H1 (cell line): ENCODE results near the gene AFG1L. TPM values are rescaled to one million over a fixed set of nuclear protein-coding genes. Genes with fewer than 3 reads are reported as not detected.

Experiments
- CTCF ChIA-PET: fragments of 300-600 bp; sonication (Branson Sonifier 250); formaldehyde crosslinking; loops from one replicate; lab custom pipeline; 2021; ENCODE audit not compliant: partially characterized antibody; lab: Charles Lee
- POLR2A ChIA-PET: fragments of 300-600 bp; sonication (Branson Sonifier 250); formaldehyde crosslinking; loops from one replicate; lab custom pipeline; 2021; ENCODE audit warnings: inconsistent platforms; ENCODE audit not compliant: partially characterized antibody; lab: Charles Lee
- DNase-seq, 2 experiments: peaks; one replicate each; pipeline versions ENCODE4 v3.0.0 to v3.0.0-alpha.2; 2010 to 2022; ENCODE audit warnings: low spot score in 2 of 2, low read depth in 1 of 2, mixed read lengths in 1 of 2
- FAIRE-seq: peaks from 2 replicates; lab custom pipeline; 2011; peaks lifted over from hg19 to GRCh38; lab: Jason Lieb, UNC
- H2AFZ ChIP-seq: 2 replicates; pipeline ENCODE4 v1.8.1; 2012; ENCODE audit warnings: low read length, inconsistent platforms
- H2AK5ac ChIP-seq: 2 replicates; pipeline ENCODE4 v1.6.1; 2013; ENCODE audit warnings: low read depth, low read length
- H2BK120ac ChIP-seq: replicated peaks from 2 replicates; pipeline ENCODE3; 2013; ENCODE audit warnings: low read depth, low read length, inconsistent platforms
- H2BK12ac ChIP-seq: 2 replicates; pipeline ENCODE4 v1.6.1; 2013; ENCODE audit warnings: low read depth, low read length
- H2BK15ac ChIP-seq: 2 replicates; pipeline ENCODE4 v1.6.1; 2013; ENCODE audit warnings: low read length
- H2BK20ac ChIP-seq: 2 replicates; pipeline ENCODE4 v1.6.1; 2013; ENCODE audit warnings: low read length
- H2BK5ac ChIP-seq: 2 replicates; pipeline ENCODE4 v1.6.1; 2013; ENCODE audit warnings: low read depth, low read length
- H3K14ac ChIP-seq: 2 replicates; pipeline ENCODE4 v1.6.1; 2013; ENCODE audit warnings: inconsistent platforms; ENCODE audit not compliant: insufficient read length
- H3K18ac ChIP-seq: 2 replicates; pipeline ENCODE4 v1.6.1; 2013; ENCODE audit warnings: low read length; ENCODE audit errors: extremely low read depth
- H3K23ac ChIP-seq: 2 replicates; pipeline ENCODE4 v1.6.1; 2013; ENCODE audit warnings: inconsistent platforms; ENCODE audit not compliant: insufficient read length
- H3K23me2 ChIP-seq: 2 replicates; pipeline ENCODE4 v1.6.1; 2013; ENCODE audit warnings: low read depth, low read length
- H3K27ac ChIP-seq: 2 replicates; pipeline ENCODE4 v1.6.1; 2011; ENCODE audit warnings: low read depth, low read length, inconsistent platforms
- H3K27me3 ChIP-seq, 4 experiments: replicated peaks in 1 of 4; 1 replicate in 1 of 4; 2 replicates in 3 of 4; pipeline versions ENCODE4 v1.6.1 to v1.8.1; 2011 to 2013; ENCODE audit warnings: low read length in 3 of 4, mild to moderate bottlenecking in 3 of 4, inconsistent platforms in 2 of 4, mixed read lengths in 2 of 4, moderate library complexity in 1 of 4; ENCODE audit not compliant: control insufficient read depth in 3 of 4, insufficient read depth in 3 of 4; ENCODE audit errors: extremely low read depth in 1 of 4
- H3K36me3 ChIP-seq, 4 experiments: 2 replicates each; pipeline versions ENCODE4 v1.6.1 to v1.8.1; 2011 to 2013; ENCODE audit warnings: mild to moderate bottlenecking in 4 of 4, low read length in 3 of 4, moderate library complexity in 2 of 4, control low read depth in 1 of 4, inconsistent platforms in 1 of 4; ENCODE audit not compliant: insufficient read depth in 4 of 4, control insufficient read depth in 2 of 4
- H3K4ac ChIP-seq: replicated peaks from 2 replicates; pipeline ENCODE3; 2013; ENCODE audit warnings: low read length, low read depth, mixed read lengths, inconsistent platforms; ENCODE audit not compliant: insufficient read length
- H3K4me1 ChIP-seq, 4 experiments: replicated peaks in 1 of 4; 1 replicate in 1 of 4; 2 replicates in 3 of 4; pipeline versions ENCODE4 v1.6.1 to v1.8.1; 2011 to 2013; ENCODE audit warnings: low read length in 3 of 4, inconsistent platforms in 2 of 4, mixed read lengths in 1 of 4; ENCODE audit not compliant: insufficient read depth in 4 of 4, control insufficient read depth in 3 of 4
- H3K4me2 ChIP-seq, 2 experiments: 2 replicates each; pipeline versions ENCODE4 v1.6.1 to v1.8.1; 2011 to 2013; ENCODE audit warnings: low read depth in 2 of 2, low read length in 2 of 2, control low read depth in 1 of 2, inconsistent platforms in 1 of 2, mild to moderate bottlenecking in 1 of 2; ENCODE audit not compliant: insufficient read depth in 1 of 2
- H3K4me3 ChIP-seq, 4 experiments: fragments of 200-600, 300-600 bp in 1 of 4; sonication (generic), shearing (Covaris generic), sonication (Bioruptor Twin) in 1 of 4; 2 replicates each; pipeline versions ENCODE4 v1.5.1 to v1.8.1; 2011 to 2016; ENCODE audit warnings: low read length in 4 of 4, low read depth in 3 of 4, control low read depth in 2 of 4, inconsistent platforms in 2 of 4, mild to moderate bottlenecking in 2 of 4, mixed read lengths in 1 of 4, moderate library complexity in 1 of 4; ENCODE audit not compliant: insufficient read depth in 2 of 4; ENCODE audit errors: extremely low read depth in 1 of 4
- H3K56ac ChIP-seq: replicated peaks from 2 replicates; pipeline ENCODE3; 2013; ENCODE audit warnings: low read depth, mild to moderate bottlenecking, mixed read lengths, low read length, inconsistent platforms; ENCODE audit not compliant: insufficient read length
- H3K79me1 ChIP-seq: 2 replicates; pipeline ENCODE4 v1.6.1; 2013; ENCODE audit warnings: low read depth, low read length, control low read depth
- H3K79me2 ChIP-seq, 2 experiments: 2 replicates each; pipeline versions ENCODE4 v1.6.1 to v1.8.1; 2012 to 2013; ENCODE audit warnings: low read length in 2 of 2, mild to moderate bottlenecking in 2 of 2, inconsistent platforms in 1 of 2; ENCODE audit not compliant: insufficient read depth in 2 of 2, control insufficient read depth in 1 of 2
- H3K9ac ChIP-seq, 4 experiments: replicated peaks in 1 of 4; 1 replicate in 1 of 4; 2 replicates in 3 of 4; pipeline versions ENCODE4 v1.6.1 to v1.8.1; 2011 to 2013; ENCODE audit warnings: low read depth in 3 of 4, low read length in 3 of 4, control low read depth in 2 of 4, mild to moderate bottlenecking in 2 of 4, moderate library complexity in 2 of 4, inconsistent platforms in 1 of 4; ENCODE audit errors: extremely low read depth in 1 of 4
- H3K9me3 ChIP-seq, 2 experiments: 2 replicates each; pipeline versions ENCODE4 v1.6.1 to v1.8.1; 2012 to 2013; ENCODE audit warnings: mild to moderate bottlenecking in 2 of 2, moderate library complexity in 2 of 2, control low read depth in 1 of 2, inconsistent platforms in 1 of 2, low read depth in 1 of 2, low read length in 1 of 2, mixed read lengths in 1 of 2; ENCODE audit not compliant: insufficient read depth in 2 of 2
- H4K20me1 ChIP-seq, 2 experiments: replicated peaks in 1 of 2; 2 replicates each; pipeline versions ENCODE3 to v1.8.1; 2011 to 2013; ENCODE audit warnings: inconsistent platforms in 2 of 2, low read length in 2 of 2, mild to moderate bottlenecking in 1 of 2; ENCODE audit not compliant: insufficient read depth in 2 of 2, control insufficient read depth in 1 of 2
- H4K5ac ChIP-seq: 2 replicates; pipeline ENCODE4 v1.6.1; 2013; ENCODE audit warnings: low read length, low read depth, mixed read lengths, inconsistent platforms; ENCODE audit not compliant: insufficient read length
- H4K8ac ChIP-seq: 2 replicates; pipeline ENCODE4 v1.8.0; 2013; ENCODE audit warnings: mild to moderate bottlenecking, moderate library complexity, low read length, inconsistent platforms; ENCODE audit not compliant: insufficient read depth; ENCODE audit errors: extremely low read depth
- H4K91ac ChIP-seq: replicated peaks from 2 replicates; pipeline ENCODE3; 2013; ENCODE audit warnings: low read length, mixed read lengths, inconsistent platforms; ENCODE audit not compliant: insufficient read length
- E2F6 ChIP-seq: IDR thresholded peaks from 2 replicates; pipeline ENCODE4 v1.6.1; 2012; ENCODE audit warnings: inconsistent platforms
- EGR1 ChIP-seq: IDR thresholded peaks from 2 replicates; pipeline ENCODE4 v1.6.1; 2011; ENCODE audit warnings: low read depth, low read length, borderline replicate concordance
- HDAC2 ChIP-seq, 2 experiments: fragments of 300-600 bp in 1 of 2; sonication (generic) in 1 of 2; IDR thresholded peaks; 2 replicates each; pipeline ENCODE4 v1.6.1; 2011 to 2012; ENCODE audit warnings: low read depth in 2 of 2, low read length in 2 of 2, mild to moderate bottlenecking in 2 of 2, moderate library complexity in 2 of 2, borderline replicate concordance in 1 of 2, inconsistent platforms in 1 of 2
- POLR2AphosphoS5 ChIP-seq: IDR thresholded peaks from 2 replicates; pipeline ENCODE4 v1.6.1; 2011; ENCODE audit warnings: low read depth, low read length
- RNF2 ChIP-seq: fragments of 200-900, 300-1000 bp; sonication (generic); IDR thresholded peaks from 2 replicates; pipeline ENCODE4 v1.7.1; 2016; ENCODE audit warnings: borderline replicate concordance, low read depth, mild to moderate bottlenecking, antibody characterized with exemption, low read length; ENCODE audit not compliant: poor library complexity, severe bottlenecking; ENCODE audit errors: missing control alignments
- SIX5 ChIP-seq: IDR thresholded peaks from 2 replicates; pipeline ENCODE4 v1.6.1; 2011; ENCODE audit warnings: mild to moderate bottlenecking, low read depth, low read length
- SP4 ChIP-seq: IDR thresholded peaks from 2 replicates; pipeline ENCODE4 v1.6.1; 2012; ENCODE audit warnings: low read length, inconsistent platforms
- SRF ChIP-seq: IDR thresholded peaks from 2 replicates; pipeline ENCODE4 v1.6.1; 2011; ENCODE audit warnings: mild to moderate bottlenecking, low read depth, low read length, moderate library complexity
- WGBS, 2 experiments: shearing (Covaris generic) in 1 of 2; methylation state at CpG; one replicate each; pipeline versions ENCODE4 v1.1.6 to v1.1.7; 2013 to 2015; ENCODE audit warnings: low lambda C conversion rate in 2 of 2, mixed read lengths in 2 of 2, inconsistent platforms in 1 of 2, low coverage in 1 of 2, missing lambda C conversion rate in 1 of 2; ENCODE audit not compliant: insufficient replicate concordance in 2 of 2, insufficient coverage in 1 of 2, insufficient read length in 1 of 2; ENCODE audit errors: extremely low coverage in 1 of 2, missing lambda C conversion rate in 1 of 2; 5-methylcytosine and 5-hydroxymethylcytosine counted together
- polyA plus RNA-seq, 7 experiments: library from polyadenylated mRNA; depleted of rRNA in 3 of 7; stranded (reverse) in 5 of 7; unstranded in 2 of 7; fragments of >200 nt in 5 of 7; fragments of 200-250 nt in 2 of 7; gene quantifications; 1 replicate in 5 of 7; 2 replicates in 1 of 7; 4 replicates in 1 of 7; pipeline versions ENCODE4 v1.2.1 to v1.2.3, GENCODE V29; 2011 to 2013; ENCODE audit warnings: missing spikeins in 2 of 7, mixed read lengths in 2 of 7
- total RNA-seq: library from RNA; stranded (reverse); fragmentation: NEBNext Ultra II Directional; extraction: Animal tissue kit (Norgen Biotek cat#: 25700); gene quantifications from 2 replicates; pipeline ENCODE4 v1.2.1, GENCODE V29; 2021

The AFG1L gene
- total and polyA plus RNA-seq, 2 of the 8 experiments (the other 6 are each of a cell fraction or from before 2014, with no cell fraction given) = 0.98 to 5.7 TPM

GRCh38 chr6:108574457-108575141, 279.7 kb downstream of the AFG1L start:
- 91% methylated on average over 4 of the region's 4 CpGs; no CpG with 5 or more reads in 1 of the 2 experiments for WGBS, 2 experiments
- Histone ChIP-seq H2BK15ac (no peak overlapping the region), H3K18ac (no peak overlapping the region), H3K4ac (no peak overlapping the region), H3K27me3 (no peaks in the 10 kb centered on the region), H3K79me2 (peaks cover 0 to 78% of the 10 kb centered on the region in 2 experiments; a peak in 3 of 4 replicates), H2BK120ac (no peak overlapping the region), H3K4me3 (no peak overlapping the region), H3K4me2 (no peak overlapping the region), H2BK20ac (no peak overlapping the region), H4K91ac (no peak overlapping the region), H3K9me3 (no peaks in the 10 kb centered on the region), H4K8ac (no peak overlapping the region), H3K23me2 (no peaks in the 10 kb centered on the region), H3K79me1 (peaks cover under 1% of the 10 kb centered on the region), H2BK12ac (no peak overlapping the region), H3K56ac (no peak overlapping the region), H2AFZ (no peak overlapping the region), H3K4me1 (no peaks in the 10 kb centered on the region), H2BK5ac (no peak overlapping the region), H4K5ac (no peak overlapping the region), H4K20me1 (peaks cover 0 to 2% of the 10 kb centered on the region in 2 experiments), H3K14ac (no peak overlapping the region), H3K23ac (no peak overlapping the region), H3K9ac (no peak overlapping the region), H2AK5ac (no peak overlapping the region), H3K36me3 (peaks cover 0 to 5% (median 1%) of the 10 kb centered on the region in 4 experiments; a peak in 4 of 8 replicates), H3K27ac (no peak overlapping the region)
- FAIRE-seq (no peak), DNase-seq (no peak)
- ChIA-PET POLR2A (interaction anchor here (1.3 to 3.0 kb wide), 2 partner anchors 13 kb away, joined by 3 to 12 read pairs; no protein-coding TSS in a partner anchor), CTCF (no interaction called here)
- no peak for TF ChIP-seq EGR1
- no peak for TF ChIP-seq HDAC2 (IDR thresholded peaks at IDR 0.05; ENCODE audit: borderline replicate concordance in 1 of 2, low read depth in 2 of 2, low read length in 2 of 2)
- TF ChIP-seq SP4 = no peak
- no peak for TF ChIP-seq E2F6
- TF ChIP-seq RNF2 = no peak
- no peak for TF ChIP-seq POLR2AphosphoS5
- no peak for TF ChIP-seq SRF
- TF ChIP-seq SIX5 = no peak
